Esophagus (tissue), 2 donors: ENCODE data around the gene AADAT. TPM values are rescaled to one million over a fixed set of nuclear protein-coding genes. Genes with fewer than 3 reads are reported as not detected.
"Not testable (repeated sequence)": the region's sequence is repeated elsewhere in the genome, so short reads cannot be mapped to it uniquely, and the experiment has no call there.

Experiments used
- H3K27ac ChIP-seq, 2 donors: one replicate each; pipeline ENCODE4 v1.5.1; 2013; ENCODE audit warnings: low read depth in 2 of 2, mild to moderate bottlenecking in 2 of 2, inconsistent platforms in 1 of 2, low read length in 1 of 2, moderate library complexity in 1 of 2
- H3K27me3 ChIP-seq, 2 donors: one replicate each; pipeline ENCODE4 v1.6.1; 2013; ENCODE audit warnings: low read length in 2 of 2, control low read depth in 1 of 2, mild to moderate bottlenecking in 1 of 2; ENCODE audit not compliant: insufficient read depth in 2 of 2, control insufficient read depth in 1 of 2
- H3K36me3 ChIP-seq, 2 donors: one replicate each; pipeline ENCODE4 v1.6.1; 2013; ENCODE audit warnings: low read length in 1 of 2; ENCODE audit not compliant: control insufficient read depth in 2 of 2, insufficient read depth in 2 of 2
- H3K4me1 ChIP-seq, 2 donors: one replicate each; pipeline ENCODE4 v1.6.1; 2013; ENCODE audit warnings: low read length in 1 of 2; ENCODE audit not compliant: control insufficient read depth in 2 of 2, insufficient read depth in 2 of 2
- H3K4me3 ChIP-seq, 2 donors: one replicate each; pipeline ENCODE4 v1.5.1; 2013; ENCODE audit warnings: low read length in 2 of 2, mild to moderate bottlenecking in 2 of 2, low read depth in 1 of 2, moderate library complexity in 1 of 2
- H3K9me3 ChIP-seq, 2 donors: one replicate each; pipeline ENCODE4 v1.6.1; 2013; ENCODE audit warnings: mild to moderate bottlenecking in 2 of 2, low read depth in 1 of 2, low read length in 1 of 2, moderate library complexity in 1 of 2; ENCODE audit not compliant: control insufficient read depth in 2 of 2, insufficient read depth in 1 of 2
- WGBS, 2 donors: extraction: QIAGEN DNeasy Blood & Tissue Kit; methylation state at CpG; one replicate each; pipeline ENCODE4 v1.1.7; 2013; 5-methylcytosine and 5-hydroxymethylcytosine counted together
- polyA plus RNA-seq, 2 donors: library from polyadenylated mRNA; stranded (reverse); fragments of 200-250 nt; gene quantifications; one replicate each; pipeline ENCODE4 v1.2.3, GENCODE V29; 2013
- donor health status: healthy with polysubstance abuse.
- donor health status: Bipolar disorder and iron deficiency.

AADAT gene
- polyA plus RNA-seq, 2 donors, result 1.8 to 2.4 TPM

- Histone ChIP-seq H3K4me3 (no peak overlapping the region), H3K4me1 (no peaks in the 10 kb centered on the region), H3K9me3 (no peaks in the 10 kb centered on the region), H3K36me3 (no peaks in the 10 kb centered on the region), H3K27ac (no peak overlapping the region), H3K27me3 (no peaks in the 10 kb centered on the region)
- 78 to 83% methylated on average over 4 of the region's 4 CpGs for WGBS, 2 donors
Observed at GRCh38 chr4:170114636-170115035, 24.9 kb upstream of the AADAT start.

GRCh38 chr4:170114183-170114582 is 24.4 kb upstream of the AADAT start:
- not testable (repeated sequence) for H3K4me1 ChIP-seq, H3K9me3 ChIP-seq, H3K4me3 ChIP-seq, H3K36me3 ChIP-seq, H3K27me3 ChIP-seq, H3K27ac ChIP-seq
- WGBS, 2 donors, result 35 to 50% methylated on average over 1 of the region's 1 CpG

GRCh38 chr4:170111546-170111945 is 21.8 kb upstream of the AADAT start:
- H3K4me3 ChIP-seq, result no peak overlapping the region
- no peak overlapping the region for H3K27ac ChIP-seq
- no peaks in the 10 kb centered on the region for H3K4me1 ChIP-seq
- no peaks in the 10 kb centered on the region for H3K36me3 ChIP-seq
- H3K27me3 ChIP-seq, result no peaks in the 10 kb centered on the region
- 96 to 99% methylated on average over 3 of the region's 3 CpGs for WGBS, 2 donors
- H3K9me3 ChIP-seq, result no peaks in the 10 kb centered on the region

- Histone ChIP-seq H3K4me1 (no peaks in the 10 kb centered on the region), H3K27me3 (no peaks in the 10 kb centered on the region), H3K36me3 (no peaks in the 10 kb centered on the region), H3K4me3 (no peak overlapping the region), H3K9me3 (no peaks in the 10 kb centered on the region), H3K27ac (no peak overlapping the region)
- 84 to 88% methylated on average over 2 of the region's 2 CpGs for WGBS, 2 donors
Observed at GRCh38 chr4:170111085-170111484, 21.3 kb upstream of the AADAT start.

- WGBS, 2 donors, result 43 to 53% methylated on average over 5 of the region's 5 CpGs
- no peaks in the 10 kb centered on the region for H3K36me3 ChIP-seq
- no peaks in the 10 kb centered on the region for H3K4me1 ChIP-seq
- no peaks in the 10 kb centered on the region for H3K27me3 ChIP-seq
- no peaks in the 10 kb centered on the region for H3K9me3 ChIP-seq
- no peak overlapping the region for H3K27ac ChIP-seq
- no peak overlapping the region for H3K4me3 ChIP-seq
Observed at GRCh38 chr4:170110285-170110672, 20.5 kb upstream of the AADAT start.

- no peaks in the 10 kb centered on the region for H3K9me3 ChIP-seq
- H3K27ac ChIP-seq, result no peak overlapping the region
- H3K4me1 ChIP-seq, result no peaks in the 10 kb centered on the region
- H3K4me3 ChIP-seq, result no peak overlapping the region
- no peaks in the 10 kb centered on the region for H3K36me3 ChIP-seq
- WGBS, 2 donors, result 29 to 45% methylated on average over 6 of the region's 6 CpGs
- no peaks in the 10 kb centered on the region for H3K27me3 ChIP-seq
Observed at GRCh38 chr4:170109586-170110284, 20.0 kb upstream of the AADAT start.

- Histone ChIP-seq H3K27ac (no peak overlapping the region), H3K9me3 (no peaks in the 10 kb centered on the region), H3K36me3 (no peaks in the 10 kb centered on the region), H3K27me3 (no peaks in the 10 kb centered on the region), H3K4me3 (no peak overlapping the region), H3K4me1 (no peaks in the 10 kb centered on the region)
- 54 to 58% methylated on average over 4 of the region's 4 CpGs for WGBS, 2 donors
Observed at GRCh38 chr4:170106900-170107299, 17.1 kb upstream of the AADAT start.

- H3K4me3 ChIP-seq, result no peak overlapping the region
- H3K4me1 ChIP-seq, result no peaks in the 10 kb centered on the region
- H3K27me3 ChIP-seq, result no peaks in the 10 kb centered on the region
- 73 to 81% methylated on average over 1 of the region's 1 CpG for WGBS, 2 donors
- no peak overlapping the region for H3K27ac ChIP-seq
- H3K36me3 ChIP-seq, result no peaks in the 10 kb centered on the region
- H3K9me3 ChIP-seq, result no peaks in the 10 kb centered on the region
Observed at GRCh38 chr4:170102426-170102825, 12.7 kb upstream of the AADAT start.

GRCh38 chr4:170098171-170098570 is 8.4 kb upstream of the AADAT start:
- H3K36me3 ChIP-seq, H3K9me3 ChIP-seq, H3K27me3 ChIP-seq, H3K4me1 ChIP-seq, H3K27ac ChIP-seq, H3K4me3 ChIP-seq: not testable (repeated sequence)
- 87 to 88% methylated on average over 2 of the region's 2 CpGs for WGBS, 2 donors

- 87 to 91% methylated on average over 4 of the region's 4 CpGs for WGBS, 2 donors
- no peak overlapping the region for H3K27ac ChIP-seq
- no peaks in the 10 kb centered on the region for H3K4me1 ChIP-seq
- no peaks in the 10 kb centered on the region for H3K27me3 ChIP-seq
- no peaks in the 10 kb centered on the region for H3K36me3 ChIP-seq
- no peak overlapping the region for H3K4me3 ChIP-seq
- H3K9me3 ChIP-seq, result no peaks in the 10 kb centered on the region
Observed at GRCh38 chr4:170097681-170098080, 7.9 kb upstream of the AADAT start.
